ENCODE data around the gene ALG9.
A peak's percentile ranks its signal among the peaks of the same experiment; 100 is the strongest.

The ALG9 gene

DNA sequence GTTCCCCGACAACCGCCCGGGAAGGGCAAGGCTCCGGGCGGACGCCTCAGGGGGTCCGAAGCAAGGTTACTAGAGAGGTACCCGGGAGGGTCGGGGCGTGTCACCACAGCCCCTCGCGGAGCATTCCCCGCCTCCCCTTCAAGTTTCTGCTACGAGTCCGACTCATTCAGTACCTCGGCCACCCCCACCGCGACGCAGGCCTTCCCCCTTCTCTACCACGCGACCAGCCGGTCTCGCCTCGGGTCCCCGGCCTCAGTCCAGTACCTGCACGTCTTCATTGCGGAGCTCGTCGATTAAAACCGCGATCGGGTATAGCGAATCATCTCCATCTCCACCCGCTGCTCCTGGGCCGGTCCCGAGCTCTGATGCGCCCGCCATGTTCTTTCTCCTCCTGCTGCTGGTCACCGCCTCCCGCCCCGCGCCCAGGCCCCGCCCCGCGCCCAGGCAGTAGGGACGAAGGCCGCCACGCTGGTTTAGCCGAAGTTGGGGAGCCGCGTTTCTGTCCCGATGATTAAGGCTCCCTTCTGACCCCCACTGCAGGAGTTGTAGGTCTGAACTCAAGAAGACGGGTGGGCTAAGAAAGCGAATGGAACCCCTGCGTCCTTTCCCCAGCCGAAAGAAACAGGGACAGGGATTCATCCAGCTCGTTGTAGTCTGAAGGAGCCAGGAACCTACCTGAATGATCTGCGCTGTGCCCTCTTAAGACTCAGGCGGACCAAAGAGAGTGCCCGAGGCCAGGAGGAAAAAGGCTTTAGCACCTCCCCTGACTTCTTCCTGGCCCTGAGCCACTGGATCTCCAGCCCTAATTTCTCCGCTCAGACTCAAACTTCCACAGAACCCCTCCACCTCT is 105.2 kb downstream of the ALG9 start, which contains the start of gene PPP2R1B:
Gene PPP2R1B (minus strand): TSS at position 406 of the 850 bp plus-strand sequence. CDS start 28 bp downstream, at position 378.
- DNase-seq (ENCODE audit: low read depth): peak; percentile 60

DNA sequence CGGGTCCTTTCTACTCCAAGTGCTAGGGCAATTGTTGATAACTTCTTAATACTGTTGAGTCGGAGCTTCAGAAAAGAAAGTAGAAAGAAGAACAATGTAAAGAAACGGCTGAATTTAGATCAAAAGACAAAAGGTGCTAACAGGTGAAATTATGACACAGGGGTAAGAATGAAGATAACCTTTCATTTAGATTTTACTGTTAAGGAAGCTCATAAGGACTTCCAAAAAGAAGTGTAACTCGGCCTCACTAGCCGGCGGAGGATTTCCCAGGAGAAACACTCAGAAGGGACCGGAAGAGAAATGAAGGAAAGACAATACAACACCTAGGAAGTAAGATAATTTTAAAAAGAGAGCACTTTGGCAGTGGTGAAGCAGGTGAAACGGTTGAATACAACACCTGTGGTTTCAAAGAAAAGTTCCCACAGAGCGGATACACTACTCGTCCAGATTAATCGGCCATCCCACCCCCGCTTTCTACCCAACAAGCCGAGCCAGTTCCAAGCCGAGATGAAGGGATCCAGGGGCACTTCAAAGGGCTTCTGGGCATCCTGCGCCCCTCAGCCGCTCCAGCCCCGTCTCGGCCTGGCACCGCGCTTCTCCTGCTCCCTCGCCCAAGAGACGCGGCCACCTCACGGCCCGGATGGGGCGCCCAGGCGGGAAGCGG is 105.9 kb downstream of the ALG9 start:
- no peak for DNase-seq (ENCODE audit: low read depth)

DNA sequence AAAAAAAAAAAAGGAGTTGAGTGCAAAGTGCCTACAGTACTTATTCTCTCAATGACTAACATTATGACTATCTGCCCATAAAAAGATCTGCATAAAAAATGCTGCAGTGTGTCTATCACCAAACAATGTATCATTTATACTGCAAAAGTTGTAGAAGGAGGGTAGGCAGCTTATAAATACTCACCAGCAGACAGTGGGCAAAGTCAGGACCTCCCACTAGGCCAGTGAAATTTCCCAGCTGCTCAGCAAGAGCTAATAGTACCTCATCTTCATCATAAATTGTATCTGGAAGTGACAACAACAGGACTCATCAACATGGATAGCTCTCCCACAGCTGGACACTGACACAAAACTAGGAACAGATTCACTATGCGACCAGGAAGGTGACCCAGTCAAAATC is 106.8 kb downstream of the ALG9 start:
- no peak for DNase-seq (ENCODE audit: low read depth)

DNA sequence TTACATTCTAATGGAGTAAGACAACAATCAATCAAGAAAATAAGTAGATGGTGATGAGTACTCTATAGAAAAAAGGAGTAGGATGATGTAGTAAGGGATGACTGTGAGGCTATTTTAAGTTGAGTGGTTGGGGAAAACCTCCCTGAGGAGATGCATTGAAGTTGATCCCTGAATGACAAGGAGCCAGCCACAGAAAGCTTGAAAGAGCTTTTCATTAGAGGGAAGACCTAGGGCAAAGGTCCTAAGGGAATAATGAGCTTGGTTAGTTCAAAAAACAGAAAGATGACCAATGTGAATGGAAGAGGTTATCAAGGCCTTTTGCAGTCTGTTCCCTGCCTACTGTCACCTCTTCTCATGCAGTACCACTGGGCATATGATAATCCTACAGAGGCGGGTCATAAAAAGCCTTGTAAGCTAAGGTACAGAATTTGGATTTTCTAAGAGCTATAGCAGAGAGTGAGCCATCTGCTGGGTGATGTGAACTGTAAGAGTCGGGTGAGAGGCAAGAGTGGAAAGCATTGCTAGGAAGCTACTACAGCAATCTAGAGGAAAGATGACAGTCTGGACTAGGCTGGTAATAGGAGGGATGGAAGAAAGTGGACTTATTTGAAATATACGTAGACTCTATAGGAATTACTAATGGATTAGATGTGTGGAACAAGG is 108.3 kb downstream of the ALG9 start:
- DNase-seq (ENCODE audit: low read depth): no peak

DNA sequence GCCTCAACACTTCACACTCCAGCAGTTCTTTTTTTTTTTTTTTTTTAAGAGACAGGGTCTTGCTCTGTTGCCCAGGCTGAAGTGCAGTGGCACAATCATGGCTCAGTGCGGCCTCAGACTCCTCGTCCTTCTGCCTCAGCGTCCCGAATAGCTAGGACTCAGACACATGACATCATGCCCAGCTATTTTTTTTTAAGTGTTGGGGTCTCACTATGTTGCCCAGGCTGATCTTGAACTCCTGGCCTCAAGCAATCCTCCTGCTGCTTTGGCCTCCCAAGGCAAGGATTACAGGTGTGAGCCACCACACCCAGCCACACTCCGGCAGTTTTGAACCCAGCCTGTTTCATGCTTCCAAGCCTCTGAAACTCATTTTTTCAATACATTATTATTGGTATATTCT is 108.9 kb downstream of the ALG9 start:
- DNase-seq (ENCODE audit: low read depth): no peak

DNA sequence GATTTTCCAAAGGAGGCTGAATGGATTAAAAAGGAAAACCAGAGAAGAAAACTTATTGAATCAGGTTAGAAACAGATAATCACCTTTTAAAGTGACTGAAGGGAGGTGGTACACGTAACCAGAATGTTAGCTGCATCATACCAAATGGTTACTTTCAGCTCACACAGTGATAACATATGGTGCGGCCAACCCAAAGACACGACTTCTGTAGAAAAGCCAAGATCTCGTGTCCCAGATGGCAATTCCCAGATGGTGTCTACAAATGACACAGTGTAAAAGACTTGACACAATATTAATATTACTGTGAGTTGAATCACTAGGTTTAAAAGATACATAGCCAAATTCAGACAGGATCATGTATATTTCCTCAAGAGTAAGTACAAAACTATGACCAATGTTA is 110.3 kb downstream of the ALG9 start:
- no peak for DNase-seq (ENCODE audit: low read depth)

DNA sequence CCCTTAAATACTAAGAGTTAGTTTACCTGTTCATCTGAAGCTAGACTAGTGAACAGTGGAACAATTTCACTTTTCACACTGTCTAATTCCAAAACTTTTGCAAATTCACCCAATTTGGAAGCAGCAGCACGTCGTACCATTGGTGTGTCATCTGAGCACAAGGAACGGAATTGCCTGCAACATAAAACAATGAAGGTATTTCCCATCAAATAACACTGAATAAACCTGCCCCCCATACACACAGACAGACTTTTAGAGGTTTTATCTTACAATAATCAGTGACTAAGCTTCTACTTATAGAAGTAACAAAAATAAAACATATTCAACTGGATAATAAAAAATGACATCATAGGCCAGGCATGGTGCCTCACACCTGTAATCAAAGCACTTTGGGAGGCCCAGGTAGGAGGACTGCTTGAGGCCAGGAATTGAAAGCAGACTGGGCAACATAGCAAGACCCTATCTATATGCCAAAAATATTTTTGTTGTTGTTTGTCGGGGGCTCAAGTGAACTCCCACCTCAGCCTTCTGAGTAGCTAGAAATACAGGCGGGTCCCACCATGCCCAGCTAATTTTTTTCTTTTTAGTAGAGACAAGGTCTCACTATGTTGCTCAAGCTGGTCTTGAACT is 111.5 kb downstream of the ALG9 start:
- DNase-seq (ENCODE audit: low read depth): no peak

DNA sequence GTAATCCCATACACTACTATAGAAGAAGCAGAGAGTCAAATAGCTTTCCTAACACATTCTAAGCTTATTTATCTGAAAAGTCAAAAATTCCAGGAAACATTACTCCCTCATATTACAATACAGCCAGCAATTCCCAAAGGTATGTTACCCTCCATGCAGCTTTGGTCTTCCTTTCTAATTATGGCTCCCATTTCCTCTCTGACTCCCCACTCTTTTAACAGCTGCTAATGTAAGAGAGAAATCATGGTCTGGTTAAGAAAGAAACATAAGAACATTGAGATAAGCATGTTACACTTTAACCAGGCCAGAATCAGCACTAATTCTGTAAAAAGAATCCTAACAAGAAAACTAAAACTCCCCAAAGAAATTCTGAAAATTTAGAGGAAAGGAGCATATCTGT is 112.0 kb downstream of the ALG9 start:
- no peak for DNase-seq (ENCODE audit: low read depth)

DNA sequence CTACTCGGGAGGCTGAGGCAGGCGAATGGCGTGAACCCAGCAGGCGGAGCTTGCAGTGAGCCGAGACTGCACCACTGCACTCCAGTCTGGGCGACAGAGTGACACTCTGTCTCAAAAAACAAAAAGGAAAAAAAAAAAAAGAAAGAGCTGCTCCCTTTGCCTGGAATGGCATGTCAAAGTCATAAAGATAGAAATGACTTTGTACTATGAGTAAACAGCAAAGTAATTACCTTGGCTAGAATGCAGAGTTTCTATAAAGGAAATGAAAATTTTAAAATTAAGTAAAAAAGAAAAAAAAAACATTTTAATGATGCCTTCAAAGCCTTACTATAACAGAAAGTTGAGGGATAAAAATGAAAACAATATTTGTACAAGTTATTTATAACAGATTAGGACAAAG is 115.3 kb downstream of the ALG9 start:
- DNase-seq (ENCODE audit: low read depth): no peak

DNA sequence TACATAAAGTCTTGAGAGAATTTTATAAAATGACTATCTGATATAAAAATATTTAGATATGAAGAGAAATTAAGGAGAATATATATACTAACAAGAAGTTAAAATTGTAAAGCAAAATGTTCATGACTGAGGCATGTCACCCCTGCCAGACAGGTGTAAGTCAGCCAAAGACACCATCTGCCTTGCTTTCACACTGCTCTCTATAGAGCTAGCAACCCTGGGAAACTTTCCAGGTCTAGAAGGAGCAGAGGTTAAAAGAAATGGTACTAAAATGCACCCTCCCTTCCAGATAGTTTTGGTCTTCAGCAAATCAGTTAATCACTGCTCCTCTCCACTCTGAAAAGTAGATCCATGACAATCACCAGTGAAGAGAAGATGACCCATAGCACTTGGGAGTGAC is 121.7 kb downstream of the ALG9 start:
- DNase-seq (ENCODE audit: low read depth): no peak

DNA sequence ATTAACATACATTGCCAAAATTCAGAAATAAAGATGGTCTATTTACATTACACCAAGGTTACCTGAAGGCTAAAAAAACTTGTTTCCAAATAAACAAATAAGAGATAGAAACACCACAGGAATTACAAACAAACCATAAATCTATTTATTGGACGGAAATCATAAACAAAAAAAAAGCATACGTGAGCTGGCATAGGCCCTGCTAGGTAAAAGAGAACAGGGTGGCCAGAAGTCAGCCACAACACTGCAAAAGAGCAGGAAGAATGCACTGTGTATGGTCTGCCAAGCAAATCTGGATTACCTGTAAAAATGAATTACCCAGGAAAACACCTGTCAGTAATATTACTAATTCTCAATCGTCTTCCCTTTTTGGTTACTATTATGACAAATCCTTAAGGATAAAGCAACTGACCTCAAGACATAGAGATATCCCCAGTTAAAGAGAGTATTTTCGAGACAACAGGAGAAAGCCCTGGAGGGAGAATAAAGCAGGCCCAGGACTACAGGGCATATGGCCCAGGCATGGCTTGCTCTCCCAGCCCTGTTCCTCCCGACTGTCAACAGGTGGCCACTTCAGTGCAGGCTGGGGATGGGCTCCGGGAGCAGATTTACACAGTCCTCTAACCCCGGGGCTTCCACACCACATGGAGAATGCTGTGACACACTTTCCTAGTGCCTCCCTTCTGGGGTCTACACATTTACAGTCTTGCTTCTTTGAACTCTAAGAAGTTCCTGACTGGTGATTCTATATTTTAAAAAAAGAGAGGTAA is 123.2 kb downstream of the ALG9 start:
- DNase-seq (ENCODE audit: low read depth): no peak

DNA sequence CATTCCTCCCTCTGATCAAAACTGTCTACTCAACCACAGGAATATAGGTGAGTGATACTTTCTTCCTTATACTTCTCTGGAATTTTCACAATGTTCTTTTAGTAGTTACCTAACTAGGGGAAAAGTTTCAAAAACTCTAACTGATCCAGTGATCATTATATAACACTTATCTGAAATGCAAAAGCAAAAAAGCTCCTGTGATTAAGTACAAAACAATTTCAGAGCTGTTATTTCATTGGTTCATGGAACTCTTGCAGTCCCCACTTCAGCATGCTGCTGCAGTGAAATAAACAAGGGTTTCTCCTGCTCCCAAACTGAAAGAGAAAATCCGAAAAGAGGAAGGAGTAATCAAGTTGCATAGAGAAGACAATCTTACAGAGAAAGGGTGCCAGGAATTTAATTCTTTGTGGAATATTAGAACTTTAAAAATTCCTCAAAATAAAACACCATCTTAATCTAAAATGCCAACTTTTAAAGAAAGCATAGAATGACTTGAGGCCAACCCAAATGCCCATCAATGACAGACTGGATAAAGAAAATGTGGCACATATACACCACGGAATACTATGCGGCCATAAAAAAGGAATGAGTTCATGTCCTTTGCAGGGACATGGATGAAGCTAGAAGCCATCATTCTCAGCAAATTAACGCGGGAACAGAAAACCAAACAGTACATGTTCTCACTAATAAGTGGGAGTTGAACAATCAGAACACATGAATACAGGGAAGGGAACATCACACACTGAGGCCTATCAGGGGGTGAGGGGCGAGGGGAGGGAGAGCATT is 125.5 kb downstream of the ALG9 start:
- no peak for DNase-seq (ENCODE audit: low read depth)

DNA sequence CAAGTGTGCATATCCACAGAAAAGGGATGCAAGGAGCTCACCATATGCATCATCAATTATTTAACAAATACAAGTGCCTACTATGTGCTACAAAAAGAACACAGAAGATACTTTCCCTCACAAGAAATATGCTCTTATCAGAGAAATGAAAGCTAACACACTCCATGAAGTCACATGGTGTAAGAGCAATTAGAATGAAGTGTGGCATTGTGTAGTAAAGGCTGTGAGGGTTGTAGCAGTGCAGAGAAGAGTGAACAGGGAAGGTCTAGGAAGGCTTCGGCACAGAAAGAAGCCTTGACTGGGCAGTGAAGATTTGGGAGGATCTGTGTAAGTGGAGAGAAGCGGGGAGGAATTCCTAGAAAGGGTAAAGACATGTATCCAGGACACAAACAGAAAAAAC is 127.7 kb downstream of the ALG9 start:
- DNase-seq (ENCODE audit: low read depth): no peak

DNA sequence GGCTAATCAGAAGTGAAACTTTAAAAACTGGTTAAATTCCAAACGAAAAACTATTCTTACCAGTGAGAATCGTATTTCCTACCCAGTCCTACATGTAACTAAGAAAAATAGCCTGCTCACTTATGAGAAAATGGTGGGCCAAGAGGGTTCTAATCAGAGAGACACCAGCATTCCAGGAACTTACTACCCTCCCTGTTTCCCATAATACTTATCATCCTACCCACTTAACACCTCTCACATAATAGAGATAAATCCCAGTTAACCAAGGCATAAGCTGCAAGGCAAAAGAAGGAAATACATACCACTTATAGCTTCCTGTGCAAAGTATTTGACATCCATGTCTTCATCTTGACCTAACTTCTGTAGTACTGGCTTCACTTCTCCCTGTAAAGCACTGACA is 129.6 kb downstream of the ALG9 start:
- DNase-seq (ENCODE audit: low read depth): no peak

DNA sequence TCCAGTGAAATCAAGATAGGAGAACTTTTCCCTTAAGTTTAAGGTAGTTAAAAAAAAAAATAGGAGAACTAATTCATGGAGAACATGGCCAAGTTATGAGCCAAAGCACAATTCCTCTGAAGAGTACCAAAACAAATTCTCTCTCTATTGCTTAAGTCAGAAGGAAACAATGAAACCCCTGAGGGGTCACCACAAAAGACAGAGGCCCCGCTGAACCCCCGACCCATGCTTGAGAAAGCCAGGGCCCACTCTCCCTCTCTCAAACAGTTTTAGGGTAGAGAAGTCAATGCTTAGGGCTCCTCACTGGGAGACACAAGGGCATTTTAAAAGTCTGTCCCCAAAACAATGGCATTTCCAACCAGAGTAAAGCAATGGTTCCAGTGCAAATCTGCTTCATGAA is 132.1 kb downstream of the ALG9 start:
- no peak for DNase-seq (ENCODE audit: low read depth)

DNA sequence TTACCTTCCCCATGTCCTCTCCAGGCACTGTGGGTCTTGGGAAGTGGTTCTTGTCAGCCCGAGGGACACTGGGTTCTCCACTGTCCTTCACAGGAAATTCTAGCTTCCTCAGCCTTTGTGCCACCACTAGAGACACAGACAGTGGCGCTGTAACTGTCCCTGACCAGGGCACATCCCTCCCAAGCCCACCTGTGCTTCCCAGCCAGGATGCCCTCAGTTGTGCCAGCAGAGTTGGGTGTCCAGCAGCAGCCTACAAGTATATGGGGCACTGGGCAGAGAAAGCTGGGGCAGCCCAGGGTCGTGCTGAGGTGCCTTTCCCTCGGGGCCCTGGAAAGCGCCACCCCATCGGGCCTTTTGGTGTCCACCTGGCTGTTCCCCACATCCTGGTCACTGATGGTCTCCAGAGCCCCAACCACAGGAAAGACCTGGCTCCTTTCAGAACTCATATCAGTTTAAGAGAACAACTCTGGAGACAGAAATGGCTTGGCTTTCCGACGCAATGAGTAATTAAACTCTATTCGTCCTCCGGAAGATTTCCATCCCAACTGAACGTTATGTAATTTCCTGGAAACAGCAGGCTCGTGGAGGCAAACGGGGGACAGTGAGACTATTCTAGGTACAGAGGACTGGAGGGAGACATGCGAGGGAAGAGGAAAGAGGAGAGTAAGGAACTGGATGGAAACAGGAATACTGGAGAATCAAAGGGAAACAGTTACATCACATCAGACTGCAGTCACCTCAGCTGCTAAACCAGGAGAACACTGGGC is 133.8 kb downstream of the ALG9 start:
- no peak for DNase-seq (ENCODE audit: low read depth)

DNA sequence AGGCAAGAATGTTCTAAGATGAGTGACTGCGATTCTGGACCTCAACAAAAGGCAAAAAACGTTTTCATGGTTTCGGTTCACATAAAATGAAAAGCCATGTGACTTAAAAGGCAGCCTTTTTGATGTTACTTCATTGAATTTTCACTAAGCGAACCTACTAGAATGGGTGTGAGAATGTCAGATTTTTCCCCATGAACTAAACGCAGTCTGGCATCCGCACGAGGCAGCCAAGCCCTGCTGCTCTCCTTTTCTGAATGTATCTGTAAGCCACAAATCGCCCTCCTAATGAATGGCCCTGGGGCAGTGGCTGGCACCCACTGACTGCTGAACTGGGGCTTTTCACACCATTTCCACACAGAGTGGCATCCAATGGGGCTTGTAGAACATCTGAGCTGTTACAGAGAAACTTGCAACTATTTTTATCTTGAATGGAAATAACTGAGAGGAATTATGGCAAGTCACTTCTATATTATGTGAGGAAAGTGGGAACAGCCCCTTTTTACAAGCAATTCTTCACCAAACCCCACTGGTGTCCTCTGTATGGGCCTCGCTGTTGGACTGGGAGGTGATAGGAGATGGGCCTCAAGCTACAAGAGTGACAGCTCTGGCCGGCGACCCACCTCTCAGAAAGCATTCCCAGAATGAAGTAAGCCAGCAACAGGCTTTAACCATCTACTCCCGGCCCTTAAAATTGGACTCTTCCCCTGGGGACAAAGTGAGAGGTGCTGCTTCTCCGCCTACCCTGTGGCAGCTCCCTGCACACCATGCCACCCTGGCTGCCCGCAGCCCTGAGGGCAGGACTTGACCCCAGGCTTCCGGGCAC is 134.5 kb downstream of the ALG9 start:
- no peak for DNase-seq (ENCODE audit: low read depth)
